HG02870 (cell line): ENCODE results near the gene CRMP1.
"Not testable (repeated sequence)": the region's sequence is repeated elsewhere in the genome, so short reads cannot be mapped to it uniquely, and the experiment has no call there.

Source experiments
- ATAC-seq: cut with Tn5 transposase; IDR thresholded peaks from one replicate; pipeline ENCODE4 v1.9.1; 2021; ENCODE audit warnings: mild to moderate bottlenecking, moderate library complexity; ENCODE audit not compliant: unreplicated experiment

The CRMP1 gene

GRCh38 chr4:5825321-5826041 is 67.4 kb downstream of the CRMP1 start:
- no peak for ATAC-seq

- no peak for ATAC-seq
Observed at GRCh38 chr4:5824635-5825034, 68.3 kb downstream of the CRMP1 start.

GRCh38 chr4:5824227-5824626 is 68.7 kb downstream of the CRMP1 start:
- ATAC-seq, result no peak

GRCh38 chr4:5823542-5824211 is 69.2 kb downstream of the CRMP1 start:
- ATAC-seq, result no peak

- ATAC-seq, result no peak
Observed at GRCh38 chr4:5822619-5823018, 70.3 kb downstream of the CRMP1 start.

- ATAC-seq, result no peak
Observed at GRCh38 chr4:5821665-5822358, 71.1 kb downstream of the CRMP1 start.

GRCh38 chr4:5816851-5817375 is 76.0 kb downstream of the CRMP1 start:
- ATAC-seq, result no peak

- ATAC-seq, result no peak
Observed at GRCh38 chr4:5816101-5816500, 76.8 kb downstream of the CRMP1 start.

- ATAC-seq, result no peak
Observed at GRCh38 chr4:5815641-5816040, 77.2 kb downstream of the CRMP1 start.

GRCh38 chr4:5814421-5814820 is 78.5 kb downstream of the CRMP1 start:
- no peak for ATAC-seq

GRCh38 chr4:5813882-5814255 is 79.0 kb downstream of the CRMP1 start:
- ATAC-seq, result no peak

GRCh38 chr4:5812506-5813229 is 80.2 kb downstream of the CRMP1 start:
- ATAC-seq, result no peak

GRCh38 chr4:5812057-5812456 is 80.8 kb downstream of the CRMP1 start:
- not testable (repeated sequence) for ATAC-seq

GRCh38 chr4:5810770-5811430 is 82.0 kb downstream of the CRMP1 start:
- ATAC-seq, result no peak

GRCh38 chr4:5810151-5810550 is 82.7 kb downstream of the CRMP1 start:
- ATAC-seq, result no peak

- no peak for ATAC-seq
Observed at GRCh38 chr4:5809216-5809776, 83.6 kb downstream of the CRMP1 start.

GRCh38 chr4:5808081-5808741 is 84.7 kb downstream of the CRMP1 start:
- no peak for ATAC-seq

GRCh38 chr4:5805270-5805669 is 87.6 kb downstream of the CRMP1 start:
- ATAC-seq, result no peak

- ATAC-seq, result no peak
Observed at GRCh38 chr4:5804656-5805055, 88.2 kb downstream of the CRMP1 start.

GRCh38 chr4:5802565-5802964 is 90.3 kb downstream of the CRMP1 start:
- ATAC-seq, result no peak
